WTC11 (cell line): ENCODE measurements around the gene AHNAK. TPM values are rescaled to one million over a fixed set of nuclear protein-coding genes. Genes with fewer than 3 reads are reported as not detected.

ENCODE experiments used
- ATAC-seq: fragments of 200-7000 bp; cut with Tn5 transposase; 2 replicates; pipeline ENCODE4 v1.10.0; 2021; ENCODE audit warnings: mild to moderate bottlenecking, moderate library complexity
- CTCF ChIA-PET: fragments of 300-600 bp; sonication (Branson Sonifier 250); formaldehyde crosslinking; loops from one replicate; lab custom pipeline; 2021; ENCODE audit warnings: antibody characterized with exemption; lab: Charles Lee
- POLR2A ChIA-PET: fragments of 350-600 bp; sonication (Branson Sonifier 250); formaldehyde crosslinking; loops from one replicate; lab custom pipeline; 2021; ENCODE audit warnings: antibody characterized with exemption; lab: Charles Lee
- DNase-seq: peaks from one replicate; pipeline ENCODE4 v3.0.0; 2021; ENCODE audit warnings: low spot score
- H3K27ac Mint-ChIP-seq: 2 replicates; pipeline ENCODE4 v1.8.0; 2021; ENCODE audit warnings: mixed read lengths
- H3K27me3 Mint-ChIP-seq: 2 replicates; pipeline ENCODE4 v1.8.0; 2021; ENCODE audit warnings: low read depth, mild to moderate bottlenecking, moderate library complexity, mixed read lengths
- H3K36me3 Mint-ChIP-seq: 2 replicates; pipeline ENCODE4 v1.8.0; 2021; ENCODE audit warnings: mixed read lengths
- H3K4me1 Mint-ChIP-seq: 2 replicates; pipeline ENCODE4 v1.8.0; 2022; ENCODE audit warnings: mixed read lengths
- H3K4me3 Mint-ChIP-seq: 2 replicates; pipeline ENCODE4 v1.8.0; 2021; ENCODE audit warnings: mild to moderate bottlenecking, moderate library complexity, mixed read lengths
- H3K9me3 Mint-ChIP-seq: 2 replicates; pipeline ENCODE4 v1.8.0; 2021; ENCODE audit warnings: mixed read lengths
- AR ChIP-seq: fragments of 250-450 bp; sonication (Bioruptor Pico); IDR thresholded peaks from 2 replicates; pipeline ENCODE4 v1.9.0; 2021; ENCODE audit warnings: mild to moderate bottlenecking
- ATF3 ChIP-seq: sonication (generic); formaldehyde crosslinking; conservative IDR thresholded peaks from 2 replicates; pipeline ENCODE4 v1.8.1; 2022; ENCODE audit warnings: mild to moderate bottlenecking, missing genetic modification reagents
- CBFB ChIP-seq: sonication (generic); formaldehyde crosslinking; IDR thresholded peaks from 2 replicates; pipeline ENCODE4 v1.8.1; 2022; ENCODE audit warnings: mild to moderate bottlenecking, low read depth, missing genetic modification reagents
- CDX4 ChIP-seq: fragments of 250-450 bp; sonication (Bioruptor Pico); IDR thresholded peaks from 2 replicates; pipeline ENCODE4 v1.9.0; 2021; ENCODE audit warnings: moderate library complexity, mild to moderate bottlenecking, inconsistent platforms, borderline replicate concordance
- FOXP1 ChIP-seq: sonication (generic); formaldehyde crosslinking; IDR thresholded peaks from 2 replicates; pipeline ENCODE4 v1.8.0; 2022; ENCODE audit warnings: missing genetic modification reagents, mild to moderate bottlenecking, moderate library complexity, borderline replicate concordance
- JAZF1 ChIP-seq: fragments of 250-450 bp; sonication (Bioruptor Pico); IDR thresholded peaks from 2 replicates; pipeline ENCODE4 v1.9.0; 2021; ENCODE audit warnings: moderate library complexity, mild to moderate bottlenecking, inconsistent platforms
- JUN ChIP-seq: sonication (generic); formaldehyde crosslinking; IDR thresholded peaks from 2 replicates; pipeline ENCODE4 v1.8.0; 2023; ENCODE audit warnings: mild to moderate bottlenecking, missing genetic modification reagents
- NFE2L1 ChIP-seq: sonication (generic); formaldehyde crosslinking; IDR thresholded peaks from 2 replicates; pipeline ENCODE4 v1.8.1; 2023; ENCODE audit warnings: missing genetic modification reagents
- NR3C1 ChIP-seq: sonication (generic); formaldehyde crosslinking; conservative IDR thresholded peaks from 2 replicates; pipeline ENCODE4 v1.8.1; 2023; ENCODE audit warnings: low read depth, mild to moderate bottlenecking, missing genetic modification reagents
- RELA ChIP-seq: sonication (generic); formaldehyde crosslinking; IDR thresholded peaks from 2 replicates; pipeline ENCODE4 v1.8.1; 2022; ENCODE audit warnings: missing genetic modification reagents, mild to moderate bottlenecking, borderline replicate concordance
- RORB ChIP-seq: fragments of 250-450 bp; sonication (Bioruptor Pico); IDR thresholded peaks from 2 replicates; pipeline ENCODE4 v1.9.0; 2021; ENCODE audit warnings: mild to moderate bottlenecking
- ZNF121 ChIP-seq: sonication (generic); formaldehyde crosslinking; IDR thresholded peaks from 2 replicates; pipeline ENCODE4 v1.8.0; 2023; ENCODE audit warnings: missing genetic modification reagents
- ZNF396 ChIP-seq: fragments of 250-450 bp; sonication (Bioruptor Pico); IDR thresholded peaks from 2 replicates; pipeline ENCODE4 v1.8.0; 2021; ENCODE audit warnings: mild to moderate bottlenecking, moderate library complexity, borderline replicate concordance
- ZNF512 ChIP-seq: sonication (generic); formaldehyde crosslinking; IDR thresholded peaks from 2 replicates; pipeline ENCODE4 v1.8.1; 2022; ENCODE audit warnings: missing genetic modification reagents, borderline replicate concordance
- total RNA-seq: library from RNA; stranded (reverse); gene quantifications from 3 replicates; pipeline ENCODE4 v1.2.3, GENCODE V29; 2021
- TF ChIP-seq, protein P1 (sequence below): sonication (generic); formaldehyde crosslinking; IDR thresholded peaks from 2 replicates; pipeline ENCODE4 v1.8.0; 2022; ENCODE audit warnings: mild to moderate bottlenecking, missing genetic modification reagents
- TF ChIP-seq, protein P2 (sequence below): sonication (generic); formaldehyde crosslinking; IDR thresholded peaks from 2 replicates; pipeline ENCODE4 v1.8.1; 2023; ENCODE audit warnings: mild to moderate bottlenecking, missing genetic modification reagents, moderate library complexity

AHNAK gene
- total RNA-seq, 1 experiment from 2014 or later, result 21.0 TPM

GRCh38 chr11:62580959-62581715, 34.5 kb upstream of the AHNAK start (continued):
- TF ChIP-seq NR3C1 (CRISPR knock-in tag), result no peak

GRCh38 chr11:62579252-62579651, 32.6 kb upstream of the AHNAK start:
- Mint-ChIP-seq H3K9me3 (no peaks in the 10 kb centered on the region), H3K4me1 (peaks cover 10% of the 10 kb centered on the region), H3K27ac (no peak overlapping the region), H3K27me3 (no peaks in the 10 kb centered on the region), H3K36me3 (peaks cover 41% of the 10 kb centered on the region), H3K4me3 (no peak overlapping the region)
- ATAC-seq (no peak), DNase-seq (no peak)
- TF ChIP-seq JAZF1, result no peak
- TF ChIP-seq CBFB (CRISPR knock-in tag), result no peak
- TF ChIP-seq, protein P1, sequence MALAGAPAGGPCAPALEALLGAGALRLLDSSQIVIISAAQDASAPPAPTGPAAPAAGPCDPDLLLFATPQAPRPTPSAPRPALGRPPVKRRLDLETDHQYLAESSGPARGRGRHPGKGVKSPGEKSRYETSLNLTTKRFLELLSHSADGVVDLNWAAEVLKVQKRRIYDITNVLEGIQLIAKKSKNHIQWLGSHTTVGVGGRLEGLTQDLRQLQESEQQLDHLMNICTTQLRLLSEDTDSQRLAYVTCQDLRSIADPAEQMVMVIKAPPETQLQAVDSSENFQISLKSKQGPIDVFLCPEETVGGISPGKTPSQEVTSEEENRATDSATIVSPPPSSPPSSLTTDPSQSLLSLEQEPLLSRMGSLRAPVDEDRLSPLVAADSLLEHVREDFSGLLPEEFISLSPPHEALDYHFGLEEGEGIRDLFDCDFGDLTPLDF (CRISPR knock-in tag), result no peak
- TF ChIP-seq RELA (CRISPR knock-in tag), result no peak
- TF ChIP-seq NFE2L1, result no peak
- TF ChIP-seq, protein P2, sequence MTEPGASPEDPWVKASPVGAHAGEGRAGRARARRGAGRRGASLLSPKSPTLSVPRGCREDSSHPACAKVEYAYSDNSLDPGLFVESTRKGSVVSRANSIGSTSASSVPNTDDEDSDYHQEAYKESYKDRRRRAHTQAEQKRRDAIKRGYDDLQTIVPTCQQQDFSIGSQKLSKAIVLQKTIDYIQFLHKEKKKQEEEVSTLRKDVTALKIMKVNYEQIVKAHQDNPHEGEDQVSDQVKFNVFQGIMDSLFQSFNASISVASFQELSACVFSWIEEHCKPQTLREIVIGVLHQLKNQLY (CRISPR knock-in tag), result no peak
- TF ChIP-seq ZNF512 (CRISPR knock-in tag), result no peak
- TF ChIP-seq ZNF396 (CRISPR knock-in tag), result no peak
- no peak for TF ChIP-seq FOXP1 (CRISPR knock-in tag)
- TF ChIP-seq RORB (CRISPR knock-in tag), result no peak
- no peak for TF ChIP-seq ZNF121 (CRISPR knock-in tag)
- no peak for TF ChIP-seq ATF3 (CRISPR knock-in tag)
- TF ChIP-seq CDX4 (CRISPR knock-in tag), result no peak
- no peak for TF ChIP-seq AR (CRISPR knock-in tag)
- TF ChIP-seq JUN, result no peak
- CTCF ChIA-PET, result interaction anchor here (1.3 kb wide), 1 partner anchor 32 kb away, joined by 3 read pairs; no protein-coding TSS in a partner anchor
- POLR2A ChIA-PET, result no interaction called here
